K562 (cell line): Measurements from ENCODE around the gene CDK5RAP3. TPM values are rescaled to one million over a fixed set of nuclear protein-coding genes. Genes with fewer than 3 reads are reported as not detected.
"Not testable (repeated sequence)": the region's sequence is repeated elsewhere in the genome, so short reads cannot be mapped to it uniquely, and the experiment has no call there.

ENCODE experiments used
- ATAC-seq: fragments of 200-7000 bp; cut with Tn5 transposase; 3 replicates; pipeline ENCODE4 v1.9.1; 2020; ENCODE audit warnings: moderate library complexity
- BruUV-seq: library from RNA; stranded (reverse); fragments of 400-500 nt; replicated peaks from 2 replicates; lab custom pipeline; 2021; lab: Mats Ljungman, UMichigan
- CTCF ChIA-PET: fragments of 300-600 bp; formaldehyde crosslinking; extraction: SDS; loops from one replicate; lab custom pipeline; 2021; ENCODE audit warnings: low intra/inter-chr PET ratio; lab: Yijun Ruan, JAX
- POLR2A ChIA-PET: fragments of 300-600, 350-650 bp; sonication (Branson Sonifier 250); formaldehyde crosslinking; extraction: SDS; loops from one replicate; lab custom pipeline; 2021; ENCODE audit warnings: antibody characterized with exemption, inconsistent platforms; lab: Yijun Ruan, JAX
- DNase-seq, 4 experiments: peaks; one replicate each; pipeline versions ENCODE4 v3.0.0 to v3.0.0-alpha.2; 2011 to 2018; ENCODE audit warnings: low spot score in 3 of 4, mixed read lengths in 3 of 4; ENCODE audit errors: extremely low read depth in 1 of 4
- FAIRE-seq: peaks from 2 replicates; lab custom pipeline; 2011; peaks lifted over from hg19 to GRCh38; lab: Jason Lieb, UNC
- H2AFZ ChIP-seq: 2 replicates; pipeline ENCODE4 v1.6.0; 2011; ENCODE audit warnings: low read depth, low read length, control low read depth, inconsistent platforms
- H3K27ac ChIP-seq: fragments of 200-600 bp; 3 replicates; pipeline ENCODE4 v1.8.0; 2011; ENCODE audit warnings: low read depth, mild to moderate bottlenecking, control low read depth, inconsistent platforms, low read length, moderate library complexity, mixed read lengths; ENCODE audit errors: extremely low read depth
- H3K27me3 ChIP-seq, 2 experiments: fragments of 300-600 bp in 1 of 2; 2 replicates in 1 of 2; 3 replicates in 1 of 2; pipeline versions ENCODE4 v1.6.0 to v1.8.0; 2011; ENCODE audit warnings: inconsistent platforms in 2 of 2, low read length in 2 of 2, mild to moderate bottlenecking in 1 of 2, mixed read lengths in 1 of 2, moderate library complexity in 1 of 2; ENCODE audit not compliant: control insufficient read depth in 2 of 2, insufficient read depth in 2 of 2
- H3K36me3 ChIP-seq: fragments of 300-600 bp; 3 replicates; pipeline ENCODE4 v1.8.0; 2011; ENCODE audit warnings: mild to moderate bottlenecking, low read length, inconsistent platforms; ENCODE audit not compliant: control insufficient read depth, insufficient read depth
- H3K4me1 ChIP-seq, 2 experiments: fragments of 200-600 bp in 1 of 2; replicated peaks in 1 of 2; 2 replicates in 1 of 2; 3 replicates in 1 of 2; pipeline versions ENCODE4 v1.5.1 to v1.8.0; 2011; ENCODE audit warnings: inconsistent platforms in 2 of 2, low read length in 2 of 2, mild to moderate bottlenecking in 1 of 2, mixed read lengths in 1 of 2, moderate library complexity in 1 of 2; ENCODE audit not compliant: control insufficient read depth in 2 of 2, insufficient read depth in 2 of 2
- H3K4me2 ChIP-seq: 2 replicates; pipeline ENCODE4 v1.6.1; 2011; ENCODE audit warnings: low read length, control low read depth, inconsistent platforms, mixed read lengths; ENCODE audit not compliant: insufficient read depth
- H3K4me3 ChIP-seq: fragments of 200-600 bp; sonication (generic), shearing (Covaris generic); 2 replicates; pipeline ENCODE4 v1.5.1; 2016; ENCODE audit warnings: control low read depth, inconsistent platforms
- H3K79me2 ChIP-seq: fragments of 200-600 bp; 3 replicates; pipeline ENCODE4 v1.8.0; 2011; ENCODE audit warnings: low read length, inconsistent platforms; ENCODE audit not compliant: control insufficient read depth, insufficient read depth
- H3K9ac ChIP-seq, 2 experiments: 2 replicates each; pipeline versions ENCODE4 v1.6.0 to v1.6.1; 2011; ENCODE audit warnings: low read depth in 2 of 2, low read length in 2 of 2, control low read depth in 1 of 2, inconsistent platforms in 1 of 2, mild to moderate bottlenecking in 1 of 2, mixed read lengths in 1 of 2; ENCODE audit not compliant: insufficient read depth in 1 of 2
- H3K9me1 ChIP-seq: one replicate; pipeline ENCODE4 v1.6.0; 2011; ENCODE audit warnings: inconsistent platforms, mild to moderate bottlenecking, low read length, moderate library complexity; ENCODE audit not compliant: control insufficient read depth, insufficient read depth
- H3K9me3 ChIP-seq: replicated peaks from 2 replicates; pipeline ENCODE4 v1.5.1; 2011; ENCODE audit warnings: low read depth, low read length, inconsistent platforms; ENCODE audit not compliant: control insufficient read depth, insufficient read depth
- H4K20me1 ChIP-seq: replicated peaks from 2 replicates; pipeline ENCODE4 v1.6.1; 2011; ENCODE audit warnings: low read length, inconsistent platforms, mixed read lengths; ENCODE audit not compliant: control insufficient read depth, insufficient read depth
- CREB3L1 ChIP-seq: fragments of 450-650 bp; IDR thresholded peaks from 2 replicates; pipeline ENCODE4 v1.6.1; 2014; ENCODE audit warnings: low read depth, mild to moderate bottlenecking, moderate library complexity, borderline replicate concordance
- FOXK1 ChIP-seq: sonication (generic); formaldehyde crosslinking; IDR thresholded peaks from 2 replicates; pipeline ENCODE4 v1.8.0; 2022; ENCODE audit warnings: missing genetic modification reagents, mild to moderate bottlenecking, borderline replicate concordance
- FOXO4 ChIP-seq: fragments of 450-650 bp; formaldehyde crosslinking; IDR thresholded peaks from 2 replicates; pipeline ENCODE4 v1.4.0; 2020; ENCODE audit warnings: mild to moderate bottlenecking, moderate library complexity
- IFI16 ChIP-seq: fragments of 250-450 bp; sonication (Bioruptor Pico); IDR thresholded peaks from 2 replicates; pipeline ENCODE4 v2.1.2; 2022; ENCODE audit warnings: mild to moderate bottlenecking, inconsistent platforms
- SMARCA5 ChIP-seq: fragments of 450-650 bp; IDR thresholded peaks from 2 replicates; pipeline ENCODE4 v1.6.1; 2016
- VEZF1 ChIP-seq: fragments of 200-800 bp; sonication (Bioruptor generic); IDR thresholded peaks from 2 replicates; pipeline ENCODE4 v1.6.1; 2017; ENCODE audit warnings: missing genetic modification characterization, missing compliant biosample characterization
- ZFP36 ChIP-seq: fragments of 150-350 bp; IDR thresholded peaks from 2 replicates; pipeline ENCODE4 v1.6.1; 2018; ENCODE audit warnings: low read length, low read depth; ENCODE audit not compliant: partially characterized antibody
- ZFX ChIP-seq: sonication (generic); formaldehyde crosslinking; IDR thresholded peaks from 2 replicates; pipeline ENCODE4 v1.8.0; 2022; ENCODE audit warnings: mild to moderate bottlenecking, missing genetic modification reagents, moderate library complexity
- ZNF121 ChIP-seq: sonication (generic); formaldehyde crosslinking; conservative IDR thresholded peaks from 2 replicates; pipeline ENCODE4 v1.8.0; 2022; ENCODE audit warnings: missing genetic modification reagents
- ZNF77 ChIP-seq: fragments of 250-450 bp; sonication (Bioruptor Pico); IDR thresholded peaks from 2 replicates; pipeline ENCODE4 v1.5.0; 2020
- WGBS: fragments of 100-300 bp; shearing (Covaris generic); methylation state at CpG from one replicate; pipeline ENCODE4 v1.1.6; 2016; ENCODE audit warnings: low coverage, mixed read lengths; ENCODE audit not compliant: insufficient coverage; ENCODE audit errors: missing lambda C conversion rate; 5-methylcytosine and 5-hydroxymethylcytosine counted together
- in situ Hi-C: fragments of 300-500 bp; cut with MboI; formaldehyde crosslinking; loops from 4 replicates; pipeline ENCODE4 v1.15.0; 2018; ENCODE audit warnings: inconsistent platforms, mixed read lengths
- intact Hi-C: fragments of 100-400 bp; cut with micrococcal nuclease; formaldehyde crosslinking; loops from 2 replicates; pipeline ENCODE4 v1.14.2; 2022
- polyA plus RNA-seq, 8 experiments: library from polyadenylated mRNA; depleted of rRNA in 4 of 8; stranded (reverse) in 5 of 8; unstranded in 3 of 8; fragments of >200 nt; fragmentation: Nextera tagmentation in 2 of 8; fragmentation: Illumina TruSeq in 1 of 8; extraction: Ambion mirVana in 2 of 8; extraction: Trizol in 1 of 8; gene quantifications; 2 replicates each; pipeline versions ENCODE4 v1.2.1 to v1.2.3, GENCODE V29; 2011 to 2014; ENCODE audit warnings: inconsistent platforms in 1 of 8, missing spikeins in 1 of 8
- total RNA-seq, 7 experiments: library from RNA; depleted of rRNA in 6 of 7; stranded (reverse); fragments of >200 nt in 6 of 7; fragmentation: Illumina TruSeq in 2 of 7; extraction: Trizol in 2 of 7; gene quantifications; 2 replicates each; pipeline versions ENCODE4 v1.2.1 to v1.2.3, GENCODE V29; 2011 to 2021; ENCODE audit warnings: low replicate concordance in 1 of 7

CDK5RAP3 gene
- total and polyA plus RNA-seq, 9 of the 15 experiments (the other 6 are each of a cell fraction or from before 2014, with no cell fraction given): 44.2 to 202 (median 91.5) TPM

GRCh38 chr17:48001657-48002056, 30.7 kb downstream of the CDK5RAP3 start:
- POLR2A ChIA-PET: interaction anchor here (1.1 to 1.6 kb wide), 3 partner anchors 10 to 106 kb away, joined by 3 to 6 read pairs (median 3); partner anchors contain the start of gene SP2
- H3K4me2 ChIP-seq, BruUV-seq, H3K27me3 ChIP-seq, H3K4me3 ChIP-seq, H3K36me3 ChIP-seq, H3K79me2 ChIP-seq, in situ Hi-C loops, DNase-seq, H4K20me1 ChIP-seq, H3K9me1 ChIP-seq, intact Hi-C loops, CTCF ChIA-PET, H3K9ac ChIP-seq, FAIRE-seq, ATAC-seq, H3K9me3 ChIP-seq: not testable (repeated sequence)
- H2AFZ ChIP-seq: peak overlapping the region; percentile 91; the same call in 1 of the 2 replicates
- H3K4me1 ChIP-seq: peaks cover 15 to 20% of the 10 kb centered on the region in 2 experiments
- peak; percentile 56 for TF ChIP-seq ZNF121
- WGBS: 96% methylated on average over 5 of the region's 5 CpGs
- peak overlapping the region; percentile 87; the same call in 1 of the 3 replicates for H3K27ac ChIP-seq

- POLR2A ChIA-PET: interaction anchor here (0.5 to 1.8 kb wide), 9 partner anchors 9 to 171 kb away, joined by 3 to 8 read pairs (median 3); partner anchors contain the start of genes CDK5RAP3, LRRC46, MRPL10 and SP2
- TF ChIP-seq SMARCA5 (peak; percentile 59; the same call in 1 of the 2 replicates), FOXK1 (CRISPR knock-in tag) (no peak), FOXO4 (no peak), ZNF77 (no peak), IFI16 (no peak), ZFX (CRISPR knock-in tag) (no peak), CREB3L1 (no peak), ZFP36 (peak; percentile 52), VEZF1 (CRISPR knock-in tag) (no peak)
These were observed 31.5 kb downstream of the CDK5RAP3 start for GRCh38 chr17:48002266-48002915.

More at GRCh38 chr17:48002266-48002915, 31.5 kb downstream of the CDK5RAP3 start:
- no TSS peak for BruUV-seq
- in situ Hi-C loops: no loop called here
- WGBS: 34% methylated on average over 4 of the region's 4 CpGs
- CTCF ChIA-PET: interaction anchor here (0.6 kb wide), 2 partner anchors 30 to 673 kb away, joined by 3 to 5 read pairs; no protein-coding TSS in a partner anchor
- H3K4me3 ChIP-seq: no peak overlapping the region
- ATAC-seq: peak; percentile 79
- peak overlapping the region in 1 of 2 experiments; percentile 73; a peak in 2 of 4 replicates for H3K9ac ChIP-seq
- H3K79me2 ChIP-seq: no peaks in the 10 kb centered on the region
- no peaks in the 10 kb centered on the region for H3K27me3 ChIP-seq
- H3K9me1 ChIP-seq: no peaks in the 10 kb centered on the region
- peak overlapping the region; percentile 91 for H2AFZ ChIP-seq
- peak overlapping the region; percentile 64 for H3K4me2 ChIP-seq
- peak; percentile 87 for FAIRE-seq
- no peaks in the 10 kb centered on the region for H3K36me3 ChIP-seq
- DNase-seq: peak; percentile 43 to 66 (median 54)
- H4K20me1 ChIP-seq: no peaks in the 10 kb centered on the region
- H3K4me1 ChIP-seq: peaks cover 15 to 20% of the 10 kb centered on the region in 2 experiments
- intact Hi-C loops: no loop called here
- H3K27ac ChIP-seq: peak overlapping the region; percentile 87
- H3K9me3 ChIP-seq: no peaks in the 10 kb centered on the region
